ENCODE results near the gene KHNYN.
A peak's percentile ranks its signal among the peaks of the same experiment; 100 is the strongest.
"Not testable (repeated sequence)": the region's sequence is repeated elsewhere in the genome, so short reads cannot be mapped to it uniquely, and the experiment has no call there.

Gene KHNYN

DNA sequence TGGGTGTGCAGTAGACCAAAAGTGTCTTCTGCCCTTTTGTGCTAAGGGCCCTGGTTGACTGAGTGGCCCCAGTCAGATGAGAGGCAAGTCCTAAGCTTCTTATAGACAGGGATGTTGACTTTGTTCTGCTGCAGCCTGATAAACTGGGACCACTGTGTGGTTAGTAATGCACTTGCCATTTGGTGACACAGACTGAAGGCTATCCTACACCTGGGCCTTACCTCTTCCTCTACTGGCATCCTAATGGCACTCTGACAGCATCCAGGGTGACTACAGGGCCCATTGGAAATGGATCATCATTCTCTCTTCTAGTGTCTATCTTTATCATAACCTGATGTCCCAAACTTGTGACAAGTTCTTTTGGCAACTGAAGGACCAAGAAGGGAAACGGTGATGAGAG lies 9.5 kb downstream of the KHNYN start:
- no peak for DNase-seq

- no peak for DNase-seq
These were observed 10.3 kb downstream of the KHNYN start for GRCh38 chr14:24439830-24440605.

DNA sequence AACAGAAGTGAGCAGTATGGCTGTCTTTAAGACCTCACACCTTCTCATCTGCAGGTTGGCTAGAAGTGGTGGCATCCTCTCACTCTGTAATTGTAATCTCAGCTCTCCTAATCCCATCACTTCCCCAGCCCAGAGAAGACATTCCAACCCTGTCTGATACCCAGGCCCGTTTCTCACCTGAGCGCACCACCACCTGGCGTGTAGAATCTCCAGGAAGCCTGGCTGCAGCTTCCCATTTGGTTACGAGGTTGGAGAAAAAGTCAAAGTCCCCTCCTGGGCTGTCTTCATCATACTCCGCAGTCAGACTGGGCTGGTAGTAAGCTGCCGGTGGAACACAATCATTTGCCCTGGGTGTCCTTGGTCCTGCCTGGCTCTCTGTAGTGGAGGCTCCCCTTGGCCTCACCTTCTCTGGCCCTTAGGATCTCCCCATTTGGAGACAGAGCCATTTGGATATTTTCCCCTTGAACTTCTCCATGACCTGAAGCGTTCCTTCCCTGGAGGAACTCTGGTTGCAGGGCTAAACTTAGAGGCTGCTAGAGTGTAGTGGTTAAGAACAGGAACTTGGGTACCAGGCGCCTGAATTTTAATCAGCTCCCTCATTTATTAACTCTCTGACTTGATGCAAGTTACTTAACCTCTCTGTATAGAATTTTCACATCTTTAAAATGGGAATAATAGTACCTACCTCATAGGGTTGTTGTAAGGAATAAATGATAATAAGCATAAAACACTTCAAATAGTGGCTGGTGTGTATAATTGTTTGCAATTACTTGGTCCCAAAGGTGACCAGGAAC lies 11.0 kb downstream of the KHNYN start:
- DNase-seq, result no peak

- no peak for DNase-seq
These were observed 11.7 kb downstream of the KHNYN start for GRCh38 chr14:24441485-24441884.

DNA sequence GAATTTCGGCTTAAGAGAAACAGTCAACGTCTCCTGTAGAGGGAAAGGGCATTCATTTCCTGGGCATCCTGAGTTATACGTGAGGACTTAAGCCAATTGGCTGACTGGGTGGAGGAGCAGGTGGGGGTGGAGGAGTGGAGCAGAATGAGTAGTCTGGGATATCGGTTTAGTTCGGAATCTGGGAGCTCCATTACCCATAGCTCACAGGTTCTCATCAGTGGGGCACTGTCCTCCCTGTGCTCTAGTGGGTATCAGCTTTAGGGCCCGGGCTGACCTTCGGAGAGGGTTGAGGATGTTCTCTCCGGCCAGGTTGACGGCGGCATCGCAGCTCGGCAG lies 12.1 kb downstream of the KHNYN start:
- no peak for DNase-seq

DNA sequence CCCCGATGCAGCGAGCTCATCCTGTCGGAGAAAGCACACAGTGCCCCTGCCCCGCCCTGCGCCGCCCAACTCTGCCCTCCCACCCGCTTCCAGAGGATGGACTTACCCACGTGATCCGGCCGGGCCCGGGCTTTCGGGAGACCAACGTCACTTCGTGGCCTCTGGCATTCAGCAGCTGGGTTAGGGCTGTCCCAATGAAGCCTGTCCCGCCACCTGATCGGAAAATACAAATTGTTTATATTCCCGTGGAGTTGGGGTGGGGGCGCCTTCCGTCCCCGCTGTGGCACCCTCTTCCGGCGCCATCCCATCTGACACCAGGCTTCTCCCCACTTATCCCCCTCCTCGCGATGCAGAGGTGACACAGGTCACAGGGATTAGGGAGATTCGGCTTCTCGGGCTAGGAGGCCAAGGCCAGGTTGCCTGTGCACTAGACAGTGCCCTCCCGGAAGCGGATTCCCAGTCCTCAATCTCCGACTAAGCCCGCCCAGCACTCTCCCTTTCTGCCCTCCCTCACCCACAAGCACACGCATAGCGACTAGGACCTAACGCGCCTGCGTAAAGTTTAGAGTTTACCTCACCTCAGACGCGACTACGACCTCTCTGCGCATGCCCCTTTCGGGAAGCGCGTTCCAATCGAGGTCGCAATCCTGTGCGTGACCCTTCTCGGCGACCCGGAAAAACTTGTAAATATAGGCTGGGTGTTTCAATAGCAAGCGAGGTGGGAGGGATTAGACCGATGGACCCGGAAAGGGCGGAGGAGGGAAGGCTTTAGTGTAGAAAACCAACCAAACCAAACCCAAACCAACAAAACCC lies 12.7 kb downstream of the KHNYN start, which contains the start of gene SDR39U1:
Gene SDR39U1 (minus strand): TSS at position 537 of the 813 bp plus-strand sequence. CDS start 7 bp downstream, at position 530.
- DNase-seq, result peak; percentile 88

DNA sequence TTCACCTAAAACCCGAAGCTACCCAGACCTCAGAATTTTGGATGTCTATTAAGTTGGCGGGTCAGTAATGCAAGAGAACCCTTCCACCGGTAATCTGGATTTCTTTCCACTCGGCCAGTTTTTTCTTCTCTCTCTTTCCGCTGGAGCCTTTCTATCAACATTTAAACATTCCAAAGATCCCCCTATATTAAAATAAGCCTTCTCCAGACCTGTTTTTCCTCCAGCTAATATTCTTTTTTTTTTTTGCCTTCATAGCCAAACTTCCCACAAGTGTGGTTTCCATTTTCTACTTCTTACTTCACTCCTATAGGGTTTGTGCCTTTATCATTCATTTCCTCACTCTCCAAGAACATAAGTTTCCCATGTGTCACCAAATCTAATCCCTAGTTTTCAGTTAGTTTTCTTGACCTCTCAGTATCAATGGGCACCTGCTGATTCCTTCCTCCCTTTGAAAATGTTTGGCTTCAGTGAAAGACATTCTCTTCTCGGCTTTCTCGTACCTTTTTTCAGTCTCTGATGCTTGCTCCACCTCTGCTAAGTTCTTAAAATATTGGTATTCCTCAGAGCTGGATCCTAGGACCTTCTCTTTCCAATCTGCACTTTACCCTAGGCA lies 13.4 kb downstream of the KHNYN start:
- DNase-seq, result no peak

GRCh38 chr14:24450828-24451227 lies 21.1 kb downstream of the KHNYN start:
- not testable (repeated sequence) for DNase-seq

GRCh38 chr14:24456980-24457379 lies 27.2 kb downstream of the KHNYN start:
- DNase-seq, result no peak

DNA sequence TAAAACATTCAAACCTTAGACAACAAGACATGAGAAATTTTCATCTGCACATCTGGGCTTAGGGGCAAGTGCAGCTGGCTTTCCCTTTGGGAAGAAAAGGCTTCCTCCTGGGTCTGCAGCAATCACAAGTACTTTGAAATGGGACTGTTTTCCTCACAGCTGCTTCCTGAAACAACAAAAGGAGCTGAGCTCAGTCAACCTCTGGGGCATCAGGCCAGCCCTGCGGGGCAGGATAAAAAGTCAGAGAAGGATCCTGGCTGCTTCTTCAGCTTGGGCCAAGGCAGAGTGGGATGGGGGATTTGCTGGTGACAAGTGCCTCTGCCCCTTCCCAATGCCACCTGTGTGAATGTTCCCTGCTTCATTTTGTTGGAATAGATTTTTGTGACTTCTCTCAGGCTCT lies 29.0 kb downstream of the KHNYN start:
- no peak for DNase-seq

DNA sequence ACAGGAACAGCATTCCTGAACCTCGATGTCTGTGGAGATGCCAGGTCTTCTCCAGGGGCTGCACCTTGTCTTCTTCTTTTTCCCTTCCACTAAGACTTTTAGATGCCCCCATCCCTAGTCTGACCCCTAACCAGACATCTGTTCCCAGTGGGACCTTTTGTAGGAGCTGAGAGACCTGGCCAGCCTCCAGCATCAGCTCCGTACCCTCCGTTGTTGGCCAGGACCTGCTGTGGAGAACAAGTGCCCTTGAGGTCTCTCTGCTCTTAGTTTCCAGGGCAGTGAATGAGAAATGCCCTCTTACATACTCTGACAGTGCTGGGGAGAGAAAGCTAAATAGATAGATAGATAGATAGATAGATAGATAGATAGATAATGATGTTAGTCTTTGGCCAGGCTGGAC lies 29.6 kb downstream of the KHNYN start:
- DNase-seq, result no peak

- no peak for DNase-seq
These were observed 31.6 kb downstream of the KHNYN start for GRCh38 chr14:24461336-24461735.

DNA sequence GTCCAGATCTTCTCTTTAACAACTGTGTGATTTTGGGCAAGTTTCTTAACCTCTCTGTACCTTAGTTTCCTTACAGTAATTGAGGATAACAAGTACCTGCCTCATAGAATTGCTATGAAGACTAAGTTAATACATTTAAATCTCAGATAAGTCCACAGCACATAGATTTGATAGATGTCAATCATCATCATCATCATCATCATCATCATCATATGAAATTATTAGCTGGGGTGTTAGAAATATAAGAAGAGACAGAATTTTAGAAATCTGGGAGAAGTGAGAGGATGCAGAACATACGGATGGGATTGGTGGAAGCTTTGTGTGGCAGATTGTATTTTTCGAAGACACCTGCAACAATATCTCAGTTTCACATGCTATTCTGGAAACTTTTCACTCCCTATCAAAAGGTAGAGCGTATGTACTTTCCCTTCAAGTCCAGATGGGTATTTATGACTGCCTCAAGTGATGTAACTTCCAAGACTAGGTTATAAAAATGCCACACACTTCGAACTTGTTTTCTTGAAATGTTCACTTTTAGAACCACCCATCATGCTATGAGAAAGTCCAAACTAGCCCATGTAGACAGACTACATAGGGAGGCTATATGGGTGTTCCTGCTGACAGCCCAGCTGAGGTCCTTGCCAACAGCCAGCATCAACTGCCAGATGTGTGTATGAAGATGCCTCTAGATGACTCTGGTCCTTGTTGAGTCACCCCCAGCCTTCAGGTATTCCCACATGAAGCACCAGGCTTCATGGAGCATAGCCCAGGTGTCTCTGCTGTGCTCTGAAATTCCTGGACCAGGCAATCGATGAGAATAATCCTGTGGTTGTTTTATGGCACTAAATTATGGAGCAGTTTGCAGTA lies 33.5 kb downstream of the KHNYN start:
- no peak for DNase-seq

- no peak for DNase-seq
These were observed 34.4 kb downstream of the KHNYN start for GRCh38 chr14:24463884-24464785.

DNA sequence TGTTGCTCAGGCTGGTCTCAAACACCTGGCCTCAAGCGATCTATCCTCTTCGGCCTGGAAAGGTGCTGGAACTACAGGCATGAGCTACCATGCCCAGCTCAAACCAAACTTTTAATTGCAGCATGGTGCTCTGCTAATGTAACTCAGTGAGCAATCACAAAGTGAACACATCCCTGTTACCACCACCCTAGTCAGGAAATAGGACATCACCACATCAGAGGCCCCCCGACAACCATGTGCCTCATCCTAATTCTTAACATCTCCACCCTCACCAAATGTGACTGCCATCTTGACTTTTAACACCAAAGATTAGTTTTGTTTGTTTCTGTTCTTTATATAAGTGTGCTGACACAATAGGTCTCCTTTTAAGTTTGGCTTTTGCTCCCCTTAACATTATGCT lies 35.6 kb downstream of the KHNYN start:
- no peak for DNase-seq

DNA sequence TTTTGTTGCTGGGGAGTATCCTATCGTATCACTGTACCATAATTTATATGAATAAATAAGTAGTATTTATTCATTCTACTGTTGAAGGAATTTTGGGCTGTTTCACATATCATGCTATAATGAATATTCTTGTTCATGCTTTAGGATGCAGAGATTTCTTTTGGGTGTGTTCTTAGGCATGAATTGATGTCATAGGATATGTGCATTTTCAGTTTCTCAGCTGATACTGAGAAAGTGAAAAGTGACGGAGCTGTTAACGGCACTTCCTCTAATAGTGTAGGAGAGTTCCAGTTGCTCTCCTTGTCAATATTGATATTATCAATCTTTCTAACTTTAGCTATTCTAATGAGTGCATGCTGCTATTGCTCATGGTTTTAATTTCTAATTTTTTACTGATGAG lies 36.1 kb downstream of the KHNYN start:
- DNase-seq, result no peak

DNA sequence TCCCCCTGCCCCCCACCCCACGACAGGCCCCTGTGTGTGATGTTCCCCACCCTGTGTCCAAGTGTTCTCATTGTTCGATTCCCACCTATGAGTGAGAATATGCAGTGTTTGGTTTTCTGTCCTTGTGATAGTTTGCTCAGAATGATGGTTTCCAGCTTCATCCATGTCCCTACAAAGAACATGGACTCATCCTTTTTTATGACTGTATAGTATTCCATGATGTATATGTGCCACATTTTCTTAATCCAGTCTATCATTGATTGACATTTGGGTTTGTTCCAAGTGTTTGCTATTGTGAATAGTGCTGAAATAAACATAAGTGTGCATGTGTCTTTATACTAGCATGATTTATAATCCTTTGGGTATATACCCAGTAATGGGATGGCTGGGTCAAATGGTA lies 40.7 kb downstream of the KHNYN start:
- not testable (repeated sequence) for DNase-seq

- DNase-seq, result no peak
These were observed 43.5 kb downstream of the KHNYN start for GRCh38 chr14:24473211-24473610.

GRCh38 chr14:24475261-24475660 lies 45.5 kb downstream of the KHNYN start:
- no peak for DNase-seq

DNA sequence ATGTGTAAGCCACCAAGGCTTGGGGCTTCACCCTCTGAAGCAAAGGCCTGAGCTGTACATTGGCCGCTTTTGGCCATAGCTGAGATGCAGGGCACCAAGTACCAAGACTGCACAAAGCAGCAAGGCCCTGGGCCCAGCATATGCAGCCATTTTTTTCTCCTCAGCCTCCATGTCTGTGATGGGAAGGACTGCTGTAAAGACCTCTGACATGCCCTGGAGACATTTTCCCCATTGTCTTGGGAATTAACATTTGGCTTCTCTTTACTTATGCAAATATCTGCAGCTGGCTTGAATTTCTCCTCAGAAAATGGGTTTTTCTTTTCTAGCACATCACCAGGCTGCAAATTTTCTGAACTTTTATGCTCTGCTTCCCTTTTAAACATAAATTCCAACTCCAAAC lies 50.2 kb downstream of the KHNYN start:
- not testable (repeated sequence) for DNase-seq
